ENCODE results near the gene CELF5. TPM values are rescaled to one million over a fixed set of nuclear protein-coding genes. Genes with fewer than 3 reads are reported as not detected.
A peak's percentile ranks its signal among the peaks of the same experiment; 100 is the strongest.

CELF5 gene
- total and polyA plus RNA-seq, 9 of the 15 experiments (the other 6 are each of a cell fraction or from before 2014, with no cell fraction given), result 0.01 to 0.56 (median 0.22) TPM

- peak; percentile 75; the same call in 1 of the 2 replicates for TF ChIP-seq TEAD2 (tag; IDR thresholded peaks at IDR 0.05)
- TF ChIP-seq TAL1 (IDR thresholded peaks at IDR 0.05), result no peak
- TF ChIP-seq ZC3H4 (CRISPR knock-in tag; IDR thresholded peaks at IDR 0.05; ENCODE audit: borderline replicate concordance), result no peak
- TF ChIP-seq TEAD4 (IDR thresholded peaks at IDR 0.05; ENCODE audit: low read length), result no peak; the same call in 1 of the 2 replicates
- TF ChIP-seq TEAD4 (CRISPR knock-in tag; IDR thresholded peaks at IDR 0.05; ENCODE audit: borderline replicate concordance), result peak; percentile 19; the same call in 1 of the 2 replicates
- no peak for TF ChIP-seq TFAM (CRISPR knock-in tag; conservative IDR thresholded peaks at IDR 0.05)
- TF ChIP-seq L3MBTL2 (IDR thresholded peaks at IDR 0.05), result peak; percentile 67
- TF ChIP-seq PCBP1 (IDR thresholded peaks at IDR 0.05; ENCODE audit: low read depth, low read length, poor library complexity, severe bottlenecking), result no peak
- no peak for TF ChIP-seq WHSC1 (IDR thresholded peaks at IDR 0.05; ENCODE audit: low read length)
- TF ChIP-seq KDM2B (CRISPR knock-in tag; IDR thresholded peaks at IDR 0.05), result peak; percentile 56; the same call in 1 of the 2 replicates
- TF ChIP-seq NR2C2 (CRISPR knock-in tag; IDR thresholded peaks at IDR 0.05), result no peak
- peak; percentile 44; the same call in 1 of the 2 replicates for TF ChIP-seq NR2C2 (tag; IDR thresholded peaks at IDR 0.05)
- TF ChIP-seq ZNF79 (CRISPR knock-in tag; IDR thresholded peaks at IDR 0.05; ENCODE audit: low read depth), result no peak
- TF ChIP-seq THAP12 (CRISPR knock-in tag; IDR thresholded peaks at IDR 0.05), result peak; percentile 47; the same call in 1 of the 2 replicates
- TF ChIP-seq PREB (CRISPR knock-in tag; IDR thresholded peaks at IDR 0.05), result no peak
- no peak for TF ChIP-seq ZNF174 (CRISPR knock-in tag; IDR thresholded peaks at IDR 0.05)
- peak; percentile 54; the same call in 1 of the 2 replicates for TF ChIP-seq BHLHE40 (IDR thresholded peaks at IDR 0.05; ENCODE audit: low read length)
- no peak for TF ChIP-seq ZFP30 (CRISPR knock-in tag; IDR thresholded peaks at IDR 0.05; ENCODE audit: borderline replicate concordance)
- no peak for TF ChIP-seq POU5F1 (IDR thresholded peaks at IDR 0.05; ENCODE audit: borderline replicate concordance, low read depth, low read length, partially characterized antibody)
- peak; percentile 90; the same call in 1 of the 2 replicates for TF ChIP-seq MTA3 (IDR thresholded peaks at IDR 0.05; ENCODE audit: borderline replicate concordance)
Observed at GRCh38 chr19:3275583-3276340, 51.3 kb downstream of the CELF5 start (continued).

All from K562 (cell line).